ENCODE measurements around the gene SRP9. TPM values are rescaled to one million over a fixed set of nuclear protein-coding genes. Genes with fewer than 3 reads are reported as not detected.

Gene SRP9
- total and polyA plus RNA-seq, 2 donors (not counting 1 experiment from before 2014, with no cell fraction given), result 73.4 to 117 TPM

- no peaks in the 10 kb centered on the region for H3K4me1 ChIP-seq (ENCODE audit: control insufficient read depth in 2 of 2, insufficient read depth in 2 of 2, low read length in 2 of 2)
- DNase-seq (no peak), ATAC-seq (ENCODE audit: low read depth) (no peak)
- no peak overlapping the region for H3K4me3 Mint-ChIP-seq
- no peak overlapping the region for H3K4me3 ChIP-seq (ENCODE audit: control extremely low read depth in 1 of 5, extremely low read depth in 1 of 5, insufficient read depth in 1 of 5, low read depth in 2 of 5, low read length in 4 of 5)
- no peaks in the 10 kb centered on the region for H3K27me3 Mint-ChIP-seq
- TF ChIP-seq EZH2 (IDR thresholded peaks at IDR 0.05; ENCODE audit: borderline replicate concordance, insufficient read depth, low read depth, low read length, poor library complexity, severe bottlenecking), result no peak
- no peak for TF ChIP-seq CTCF (IDR thresholded peaks at IDR 0.05)
- H3K27me3 ChIP-seq (replicated peaks in 1 of 4; ENCODE audit: control extremely low read depth in 1 of 4, control insufficient read depth in 3 of 4, insufficient read depth in 4 of 4, low read length in 3 of 4), result no peaks in the 10 kb centered on the region
- H4K20me1 ChIP-seq (ENCODE audit: control insufficient read depth, insufficient read depth, low read length, poor library complexity, severe bottlenecking), result no peaks in the 10 kb centered on the region
- no peaks in the 10 kb centered on the region for H3K36me3 ChIP-seq (replicated peaks in 1 of 2; ENCODE audit: control extremely low read depth in 1 of 2, control insufficient read depth in 1 of 2, extremely low read depth in 1 of 2, insufficient read depth in 2 of 2, low read length in 1 of 2)
- intact Hi-C loops (cut with micrococcal nuclease), result no loop called here
- POLR2A ChIA-PET, result no interaction called here
- CTCF ChIA-PET, result interaction anchor here (0.6 kb wide), 2 partner anchors 58 to 79 kb away, joined by 3 to 4 read pairs; no protein-coding TSS in a partner anchor
- no peaks in the 10 kb centered on the region for H3K79me2 ChIP-seq (ENCODE audit: control insufficient read depth, insufficient read depth, low read length)
- no peaks in the 10 kb centered on the region for H3K4me1 Mint-ChIP-seq
- H3K9me3 Mint-ChIP-seq (ENCODE audit: insufficient read depth), result no peaks in the 10 kb centered on the region
- no peak overlapping the region for H3K27ac Mint-ChIP-seq
- H2AFZ ChIP-seq (ENCODE audit: insufficient read depth, low read depth, low read length, poor library complexity, severe bottlenecking), result no peak overlapping the region
- WGBS (ENCODE audit: insufficient coverage), result 80% methylated on average over 5 of the region's 7 CpGs
- H3K27ac ChIP-seq (ENCODE audit: low read length in 2 of 2), result no peak overlapping the region
- H3K9me3 ChIP-seq (ENCODE audit: control extremely low read depth in 1 of 3, control insufficient read depth in 2 of 3, insufficient read depth in 1 of 3, low read length in 2 of 3), result no peaks in the 10 kb centered on the region
- H3K4me2 ChIP-seq (replicated peaks; ENCODE audit: low read depth, low read length, poor library complexity, severe bottlenecking), result no peak overlapping the region
- no peak overlapping the region for H3K9ac ChIP-seq (ENCODE audit: low read length)
Observed at GRCh38 chr1:225818229-225818628, 40.6 kb downstream of the SRP9 start.

- no peak for ATAC-seq (ENCODE audit: low read depth)
Observed at GRCh38 chr1:225819346-225820192, 41.9 kb downstream of the SRP9 start.

More at GRCh38 chr1:225819346-225820192, 41.9 kb downstream of the SRP9 start:
- no peaks in the 10 kb centered on the region for H3K4me1 Mint-ChIP-seq
- peaks cover 0 to under 1% (median 0%) of the 10 kb centered on the region in 4 experiments for H3K27me3 ChIP-seq (replicated peaks in 1 of 4; ENCODE audit: control extremely low read depth in 1 of 4, control insufficient read depth in 3 of 4, insufficient read depth in 4 of 4, low read length in 3 of 4)
- no peaks in the 10 kb centered on the region for H3K9me3 ChIP-seq (ENCODE audit: control extremely low read depth in 1 of 3, control insufficient read depth in 2 of 3, insufficient read depth in 1 of 3, low read length in 2 of 3)
- no peak for DNase-seq
- intact Hi-C loops (cut with micrococcal nuclease), result no loop called here
- ChIA-PET CTCF (interaction anchor here (0.7 kb wide), 1 partner anchor 1432 kb away, joined by 4 read pairs; no protein-coding TSS in a partner anchor), POLR2A (interaction anchor here (0.6 kb wide), 1 partner anchor 18 kb away, joined by 3 read pairs; no protein-coding TSS in a partner anchor)
- H4K20me1 ChIP-seq (ENCODE audit: control insufficient read depth, insufficient read depth, low read length, poor library complexity, severe bottlenecking), result no peaks in the 10 kb centered on the region
- TF ChIP-seq EZH2 (IDR thresholded peaks at IDR 0.05; ENCODE audit: borderline replicate concordance, insufficient read depth, low read depth, low read length, poor library complexity, severe bottlenecking) (no peak), CTCF (IDR thresholded peaks at IDR 0.05) (no peak)
- no peaks in the 10 kb centered on the region for H3K27me3 Mint-ChIP-seq
- no peak overlapping the region for H3K27ac Mint-ChIP-seq
- H3K9me3 Mint-ChIP-seq (ENCODE audit: insufficient read depth), result no peaks in the 10 kb centered on the region
- H3K9ac ChIP-seq (ENCODE audit: low read length), result no peak overlapping the region
- H3K79me2 ChIP-seq (ENCODE audit: control insufficient read depth, insufficient read depth, low read length), result no peaks in the 10 kb centered on the region
- H2AFZ ChIP-seq (ENCODE audit: insufficient read depth, low read depth, low read length, poor library complexity, severe bottlenecking), result no peak overlapping the region
- H3K36me3 ChIP-seq (replicated peaks in 1 of 2; ENCODE audit: control extremely low read depth in 1 of 2, control insufficient read depth in 1 of 2, extremely low read depth in 1 of 2, insufficient read depth in 2 of 2, low read length in 1 of 2), result no peaks in the 10 kb centered on the region
- H3K4me3 ChIP-seq (ENCODE audit: control extremely low read depth in 1 of 5, extremely low read depth in 1 of 5, insufficient read depth in 1 of 5, low read depth in 2 of 5, low read length in 4 of 5), result no peak overlapping the region
- no peak overlapping the region for H3K27ac ChIP-seq (ENCODE audit: low read length in 2 of 2)
- no peaks in the 10 kb centered on the region for H3K4me1 ChIP-seq (ENCODE audit: control insufficient read depth in 2 of 2, insufficient read depth in 2 of 2, low read length in 2 of 2)
- no peak overlapping the region for H3K4me2 ChIP-seq (replicated peaks; ENCODE audit: low read depth, low read length, poor library complexity, severe bottlenecking)
- 91% methylated on average over 7 of the region's 12 CpGs for WGBS (ENCODE audit: insufficient coverage)
- no peak overlapping the region for H3K4me3 Mint-ChIP-seq
